ENCODE results near the gene TTC28. TPM values are rescaled to one million over a fixed set of nuclear protein-coding genes. Genes with fewer than 3 reads are reported as not detected.
"Not testable (repeated sequence)": the region's sequence is repeated elsewhere in the genome, so short reads cannot be mapped to it uniquely, and the experiment has no call there.

TTC28 gene
- total and polyA plus RNA-seq, 2 donors (not counting 3 experiments of a cell fraction or from before 2014, with no cell fraction given): 16.5 to 51.1 TPM

DNA sequence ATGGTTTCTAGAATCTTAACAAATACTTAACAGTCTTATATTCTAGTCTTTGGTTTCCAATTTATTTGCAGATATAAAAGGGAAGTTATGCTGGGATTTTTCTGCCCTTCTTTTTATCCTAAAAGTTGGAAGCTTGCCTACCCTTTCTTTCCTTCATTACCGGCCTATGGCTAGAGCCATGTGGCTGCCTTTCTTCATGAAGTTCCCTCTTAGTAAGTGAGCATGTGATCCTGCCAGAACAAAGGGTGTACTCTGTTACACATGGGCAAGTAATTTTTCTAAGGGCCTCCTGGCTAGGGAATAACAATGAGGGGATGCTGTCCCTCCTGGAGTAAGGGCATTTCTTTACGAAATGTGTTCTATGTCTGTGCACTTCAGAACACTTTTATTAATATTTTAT, 508.5 kb downstream of the TTC28 start:
- no TSS peak for BruUV-seq (replicated peaks)

DNA sequence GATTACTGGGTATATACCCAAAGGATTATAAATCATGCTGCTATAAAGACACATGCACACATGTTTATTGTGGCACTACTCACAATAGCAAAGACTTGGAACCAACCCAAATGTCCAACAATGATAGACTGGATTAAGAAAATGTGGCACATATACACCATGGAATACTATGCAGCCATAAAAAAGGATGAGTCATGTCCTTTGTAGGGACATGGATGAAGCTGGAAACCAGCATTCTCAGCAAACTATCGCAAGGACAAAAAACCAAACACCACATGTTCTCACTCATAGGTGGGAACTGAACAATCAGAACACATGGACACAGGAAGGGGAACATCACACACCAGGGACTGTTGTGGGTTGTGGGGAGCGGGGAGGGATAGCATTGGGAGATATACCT, 510.3 kb downstream of the TTC28 start:
- H3K4me1 ChIP-seq (ENCODE audit: control insufficient read depth, extremely low read depth, insufficient read depth, low read length); H3K9me1 ChIP-seq (replicated peaks; ENCODE audit: control insufficient read depth, extremely low read depth, insufficient read depth, low read length); POLR2A ChIA-PET; H3K79me2 ChIP-seq (ENCODE audit: control insufficient read depth, insufficient read depth, low read length); CTCF ChIA-PET; dilution Hi-C loops (cut with MboI; ENCODE audit: extremely low pct_ligation_motif_present, low sequenced_read_pairs); FAIRE-seq; H3K36me3 ChIP-seq (ENCODE audit: control insufficient read depth in 2 of 2, extremely low read depth in 1 of 2, insufficient read depth in 2 of 2, low read length in 2 of 2); BruUV-seq (replicated peaks); H4K20me1 ChIP-seq (replicated peaks; ENCODE audit: control insufficient read depth, extremely low read depth, insufficient read depth, low read length); H2AFZ ChIP-seq (ENCODE audit: low read depth, low read length); DNase-seq (ENCODE audit: low read depth, low spot score); H3K9ac ChIP-seq (replicated peaks; ENCODE audit: extremely low read depth, insufficient read depth, low read length); H3K9me3 ChIP-seq (replicated peaks; ENCODE audit: control insufficient read depth, insufficient read depth, low read length); H3K27ac ChIP-seq (ENCODE audit: insufficient read depth, low read depth, low read length); intact Hi-C loops (cut with micrococcal nuclease); H3K4me2 ChIP-seq (ENCODE audit: insufficient read depth, low read length); H3K4me3 ChIP-seq (replicated peaks in 1 of 3; ENCODE audit: insufficient read depth in 1 of 3, low read depth in 1 of 3, low read length in 3 of 3); H3K27me3 ChIP-seq (ENCODE audit: control insufficient read depth in 2 of 2, insufficient read depth in 2 of 2, low read length in 2 of 2): not testable (repeated sequence)

More for the DNA sequence above, 508.5 kb downstream of the TTC28 start:
- intact Hi-C loops (cut with micrococcal nuclease): no loop called here
- no peak for FAIRE-seq
- Histone ChIP-seq H3K27me3 (ENCODE audit: control insufficient read depth in 2 of 2, insufficient read depth in 2 of 2, low read length in 2 of 2) (no peaks in the 10 kb centered on the region), H3K79me2 (ENCODE audit: control insufficient read depth, insufficient read depth, low read length) (no peaks in the 10 kb centered on the region), H3K4me2 (ENCODE audit: insufficient read depth, low read length) (no peak overlapping the region), H4K20me1 (replicated peaks; ENCODE audit: control insufficient read depth, extremely low read depth, insufficient read depth, low read length) (no peaks in the 10 kb centered on the region), H3K9ac (replicated peaks; ENCODE audit: extremely low read depth, insufficient read depth, low read length) (no peak overlapping the region), H3K4me3 (replicated peaks in 1 of 3; ENCODE audit: insufficient read depth in 1 of 3, low read depth in 1 of 3, low read length in 3 of 3) (no peak overlapping the region), H3K36me3 (ENCODE audit: control insufficient read depth in 2 of 2, extremely low read depth in 1 of 2, insufficient read depth in 2 of 2, low read length in 2 of 2) (no peaks in the 10 kb centered on the region), H3K9me1 (replicated peaks; ENCODE audit: control insufficient read depth, extremely low read depth, insufficient read depth, low read length) (no peaks in the 10 kb centered on the region), H3K27ac (ENCODE audit: insufficient read depth, low read depth, low read length) (no peak overlapping the region), H3K4me1 (ENCODE audit: control insufficient read depth, extremely low read depth, insufficient read depth, low read length) (peaks cover 8% of the 10 kb centered on the region), H2AFZ (ENCODE audit: low read depth, low read length) (no peak overlapping the region), H3K9me3 (replicated peaks; ENCODE audit: control insufficient read depth, insufficient read depth, low read length) (no peaks in the 10 kb centered on the region)
- CTCF ChIA-PET: interaction anchor here (1.5 kb wide), 1 partner anchor 12 kb away, joined by 4 read pairs; no protein-coding TSS in a partner anchor
- TF ChIP-seq, protein P1, sequence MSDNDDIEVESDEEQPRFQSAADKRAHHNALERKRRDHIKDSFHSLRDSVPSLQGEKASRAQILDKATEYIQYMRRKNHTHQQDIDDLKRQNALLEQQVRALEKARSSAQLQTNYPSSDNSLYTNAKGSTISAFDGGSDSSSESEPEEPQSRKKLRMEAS (IDR thresholded peaks at IDR 0.05; ENCODE audit: insufficient read depth, insufficient read length): no peak
- TF ChIP-seq EZH2 (IDR thresholded peaks at IDR 0.05; ENCODE audit: borderline replicate concordance, low read depth, low read length, severe bottlenecking): no peak
- TF ChIP-seq FOS (IDR thresholded peaks at IDR 0.05; ENCODE audit: borderline replicate concordance, insufficient read depth, low read length): no peak
- TF ChIP-seq, protein P2, sequence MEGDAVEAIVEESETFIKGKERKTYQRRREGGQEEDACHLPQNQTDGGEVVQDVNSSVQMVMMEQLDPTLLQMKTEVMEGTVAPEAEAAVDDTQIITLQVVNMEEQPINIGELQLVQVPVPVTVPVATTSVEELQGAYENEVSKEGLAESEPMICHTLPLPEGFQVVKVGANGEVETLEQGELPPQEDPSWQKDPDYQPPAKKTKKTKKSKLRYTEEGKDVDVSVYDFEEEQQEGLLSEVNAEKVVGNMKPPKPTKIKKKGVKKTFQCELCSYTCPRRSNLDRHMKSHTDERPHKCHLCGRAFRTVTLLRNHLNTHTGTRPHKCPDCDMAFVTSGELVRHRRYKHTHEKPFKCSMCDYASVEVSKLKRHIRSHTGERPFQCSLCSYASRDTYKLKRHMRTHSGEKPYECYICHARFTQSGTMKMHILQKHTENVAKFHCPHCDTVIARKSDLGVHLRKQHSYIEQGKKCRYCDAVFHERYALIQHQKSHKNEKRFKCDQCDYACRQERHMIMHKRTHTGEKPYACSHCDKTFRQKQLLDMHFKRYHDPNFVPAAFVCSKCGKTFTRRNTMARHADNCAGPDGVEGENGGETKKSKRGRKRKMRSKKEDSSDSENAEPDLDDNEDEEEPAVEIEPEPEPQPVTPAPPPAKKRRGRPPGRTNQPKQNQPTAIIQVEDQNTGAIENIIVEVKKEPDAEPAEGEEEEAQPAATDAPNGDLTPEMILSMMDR (IDR thresholded peaks at IDR 0.05; ENCODE audit: extremely low read depth in 1 of 2, insufficient read depth in 1 of 2, low read depth in 1 of 2, low read length in 2 of 2): no peak
- POLR2A ChIA-PET: no interaction called here
- dilution Hi-C loops (cut with MboI; ENCODE audit: extremely low pct_ligation_motif_present, low sequenced_read_pairs): no loop called here
- DNase-seq (ENCODE audit: low read depth, low spot score): no peak

Measured in endothelial cell of umbilical vein (primary cell).